NT2/D1 (cell line): ENCODE measurements around the gene GRIK1.
A peak's percentile ranks its signal among the peaks of the same experiment; 100 is the strongest.
"Not testable (repeated sequence)": the region's sequence is repeated elsewhere in the genome, so short reads cannot be mapped to it uniquely, and the experiment has no call there.

Experiments used
- DNase-seq: peaks from one replicate; pipeline ENCODE4 v3.0.0-alpha.2; 2011; ENCODE audit warnings: low read depth, low spot score
- H3K27me3 ChIP-seq: 2 replicates; pipeline ENCODE4 v1.6.0; 2011; ENCODE audit warnings: mild to moderate bottlenecking; ENCODE audit not compliant: insufficient read length, insufficient read depth
- H3K36me3 ChIP-seq: 2 replicates; pipeline ENCODE4 v1.6.1; 2011; ENCODE audit warnings: mild to moderate bottlenecking, low read length, mixed read lengths; ENCODE audit not compliant: insufficient read depth, insufficient read length
- H3K4me1 ChIP-seq: 2 replicates; pipeline ENCODE4 v1.5.1; 2011; ENCODE audit not compliant: insufficient read depth, insufficient read length
- H3K4me3 ChIP-seq: 2 replicates; pipeline ENCODE4 v1.5.1; 2011; ENCODE audit warnings: low read depth; ENCODE audit not compliant: insufficient read length
- H3K9ac ChIP-seq: 2 replicates; pipeline ENCODE4 v1.6.0; 2011; ENCODE audit warnings: low read depth; ENCODE audit not compliant: insufficient read length
- H3K9me3 ChIP-seq: 2 replicates; pipeline ENCODE4 v1.5.1; 2011; ENCODE audit warnings: mild to moderate bottlenecking, low read length; ENCODE audit not compliant: insufficient read depth
- SUZ12 ChIP-seq: IDR thresholded peaks from 2 replicates; pipeline ENCODE4 v1.6.1; 2011; ENCODE audit not compliant: insufficient read length, insufficient read depth; ENCODE audit errors: extremely low read depth
- YY1 ChIP-seq: IDR thresholded peaks from 2 replicates; pipeline ENCODE4 v1.6.1; 2011; ENCODE audit not compliant: insufficient read length, insufficient read depth
- ZNF274 ChIP-seq: IDR thresholded peaks from 2 replicates; pipeline ENCODE4 v1.6.1; 2011; ENCODE audit warnings: mild to moderate bottlenecking, low read depth, low read length

The GRIK1 gene

DNA sequence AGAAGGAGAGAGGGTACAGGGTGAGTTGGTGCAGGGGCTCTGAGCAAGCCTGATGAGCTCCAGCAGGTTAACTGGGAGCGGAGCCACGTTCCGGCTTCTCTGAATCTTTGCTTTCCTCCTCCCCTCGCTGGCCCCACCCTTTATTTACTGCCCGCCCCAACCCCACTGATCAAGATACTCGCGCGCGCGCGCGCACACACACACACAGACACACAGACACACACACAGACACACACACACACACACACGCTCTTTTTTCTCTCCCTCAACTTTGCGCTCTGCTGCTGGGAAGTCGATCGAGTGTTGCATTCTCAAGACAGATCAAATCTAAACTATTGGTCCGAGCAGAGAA lies at the start of gene GRIK1:
Gene GRIK1 (minus strand): TSS at position 73 of the 352 bp plus-strand sequence.
- H3K9ac ChIP-seq: peak within 1 kb of the TSS; percentile 78
- no peak for DNase-seq
- TF ChIP-seq YY1 (no peak), ZNF274 (no peak), SUZ12 (no peak)
- H3K4me3 ChIP-seq: peak within 1 kb of the TSS; percentile 77
- H3K27me3 ChIP-seq: peaks cover 63% of the 10 kb centered on the region
- H3K9me3 ChIP-seq: 0 out of 2 replicates have a peak, but pooled peaks cover 5% of the 10 kb centered on the region
- no peaks in the 10 kb centered on the region for H3K36me3 ChIP-seq
- no peaks in the 10 kb centered on the region for H3K4me1 ChIP-seq

DNA sequence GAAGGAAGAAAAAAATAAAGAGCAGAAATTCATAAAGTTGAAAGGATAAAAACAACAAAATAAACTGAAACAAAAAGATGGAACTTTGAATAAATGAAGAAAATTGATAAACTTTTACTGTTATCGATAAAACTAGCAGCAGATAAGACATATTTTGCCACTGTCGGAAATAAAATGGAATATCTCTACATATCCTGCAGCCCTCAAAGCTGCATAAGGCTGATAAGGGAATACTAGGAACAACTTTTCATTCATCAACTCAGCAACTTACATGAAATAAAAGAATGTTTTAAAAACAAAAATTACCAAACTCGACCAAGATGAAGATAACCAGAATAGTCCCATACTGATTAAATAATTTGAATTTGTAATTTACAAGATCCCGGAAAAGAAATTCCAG lies 48.0 kb upstream of the GRIK1 start:
- Histone ChIP-seq H3K9me3 (peaks cover 19% of the 10 kb centered on the region; the same call in 1 of the 2 replicates), H3K4me3 (no peak overlapping the region), H3K9ac (no peak overlapping the region), H3K27me3 (no peaks in the 10 kb centered on the region), H3K4me1 (no peaks in the 10 kb centered on the region), H3K36me3 (no peaks in the 10 kb centered on the region)
- no peak for DNase-seq
- TF ChIP-seq ZNF274: no peak
- no peak for TF ChIP-seq YY1
- TF ChIP-seq SUZ12: no peak

DNA sequence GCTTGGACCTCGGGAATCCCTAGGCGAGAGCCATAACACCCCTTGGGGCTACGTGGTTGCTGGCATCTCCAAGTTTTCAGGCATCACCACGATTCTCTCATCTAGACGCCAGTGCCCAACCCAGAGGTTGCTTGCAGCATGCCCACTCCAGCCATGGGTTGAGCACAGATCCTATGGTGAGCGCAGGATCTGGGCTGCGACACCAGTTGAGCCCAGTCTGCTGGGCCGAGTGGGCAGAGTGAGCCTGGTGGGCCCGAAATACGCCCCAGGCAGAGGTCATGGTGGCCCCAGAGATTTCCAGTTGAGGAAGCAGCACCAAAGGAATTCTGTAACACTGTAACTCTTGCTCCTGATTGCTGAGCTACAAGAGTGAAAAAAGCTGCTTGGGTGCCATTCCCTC lies 46.1 kb upstream of the GRIK1 start:
- Histone ChIP-seq H3K4me1 (no peaks in the 10 kb centered on the region), H3K27me3 (no peaks in the 10 kb centered on the region), H3K4me3 (no peak overlapping the region), H3K9me3 (peaks cover 19% of the 10 kb centered on the region; the same call in 1 of the 2 replicates), H3K36me3 (no peaks in the 10 kb centered on the region), H3K9ac (no peak overlapping the region)
- no peak for TF ChIP-seq YY1
- DNase-seq: no peak

DNA sequence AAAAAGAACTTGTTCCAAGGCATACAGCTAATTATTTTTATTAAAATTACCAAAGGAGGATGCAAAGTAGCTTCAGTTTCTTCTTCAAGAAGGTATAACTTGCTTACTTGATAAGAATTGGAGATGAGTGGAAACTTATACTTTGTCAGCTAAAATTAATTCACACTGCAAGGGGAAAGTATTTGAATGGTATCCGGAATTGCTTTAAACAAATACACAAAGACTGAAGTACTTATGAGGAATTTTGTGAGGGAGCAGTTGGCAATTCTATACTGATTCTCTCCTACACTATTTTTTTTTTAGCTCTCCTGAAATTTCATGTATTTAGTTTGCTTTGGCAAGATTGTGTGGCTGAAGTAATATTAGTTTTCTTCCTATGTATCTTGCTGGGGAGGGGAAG lies 39.2 kb upstream of the GRIK1 start:
- no peak for DNase-seq
- Histone ChIP-seq H3K27me3 (no peaks in the 10 kb centered on the region), H3K9ac (no peak overlapping the region), H3K9me3 (no peaks in the 10 kb centered on the region), H3K4me1 (no peaks in the 10 kb centered on the region), H3K36me3 (no peaks in the 10 kb centered on the region), H3K4me3 (no peak overlapping the region)
- TF ChIP-seq YY1 (no peak), ZNF274 (no peak), SUZ12 (no peak)

DNA sequence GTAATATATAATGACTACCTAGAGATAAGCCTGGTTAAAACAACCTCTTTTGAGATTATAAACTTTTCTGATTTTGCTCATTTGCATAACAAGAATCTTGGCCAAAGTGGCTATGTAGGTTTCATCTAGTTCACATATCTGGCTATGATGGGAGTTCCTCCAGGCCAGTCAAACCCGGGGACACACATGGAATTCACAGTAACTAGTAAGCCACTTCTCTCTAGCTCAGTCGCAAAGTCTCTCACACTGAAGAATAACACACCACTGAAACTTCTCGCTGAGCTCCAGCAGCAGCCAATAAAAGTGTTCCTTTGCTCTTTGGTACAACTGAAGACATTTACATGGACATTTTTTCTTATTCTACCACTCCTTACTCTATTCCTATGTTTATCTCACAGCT lies 36.0 kb upstream of the GRIK1 start:
- DNase-seq: no peak
- no peak for TF ChIP-seq SUZ12
- TF ChIP-seq YY1: no peak
- TF ChIP-seq ZNF274: no peak
- H3K27me3 ChIP-seq: no peaks in the 10 kb centered on the region
- H3K36me3 ChIP-seq: no peaks in the 10 kb centered on the region
- H3K4me1 ChIP-seq: no peaks in the 10 kb centered on the region
- H3K9ac ChIP-seq: no peak overlapping the region
- H3K4me3 ChIP-seq: no peak overlapping the region
- no peaks in the 10 kb centered on the region for H3K9me3 ChIP-seq

DNA sequence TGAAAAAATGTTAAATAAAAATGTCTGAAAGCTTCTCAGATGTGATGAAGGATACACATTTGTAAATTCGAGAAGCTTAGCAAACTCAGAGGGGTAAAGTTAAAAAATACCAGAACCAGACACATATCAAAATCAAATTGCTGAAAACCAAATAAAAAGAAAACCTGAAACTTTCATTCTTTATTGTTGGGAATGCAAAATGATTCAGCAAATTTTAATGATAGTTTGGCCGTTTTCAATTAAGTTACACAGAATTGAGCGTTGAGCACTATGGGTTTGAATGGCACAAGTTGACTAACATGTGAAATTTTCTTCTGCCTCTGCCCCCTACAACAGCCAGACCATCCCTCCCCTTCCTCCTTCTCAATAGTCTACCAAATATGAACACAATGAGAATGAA lies 33.5 kb upstream of the GRIK1 start:
- Histone ChIP-seq H3K9me3 (no peaks in the 10 kb centered on the region; the same call in 1 of the 2 replicates), H3K4me1 (no peaks in the 10 kb centered on the region)
- DNase-seq: no peak

DNA sequence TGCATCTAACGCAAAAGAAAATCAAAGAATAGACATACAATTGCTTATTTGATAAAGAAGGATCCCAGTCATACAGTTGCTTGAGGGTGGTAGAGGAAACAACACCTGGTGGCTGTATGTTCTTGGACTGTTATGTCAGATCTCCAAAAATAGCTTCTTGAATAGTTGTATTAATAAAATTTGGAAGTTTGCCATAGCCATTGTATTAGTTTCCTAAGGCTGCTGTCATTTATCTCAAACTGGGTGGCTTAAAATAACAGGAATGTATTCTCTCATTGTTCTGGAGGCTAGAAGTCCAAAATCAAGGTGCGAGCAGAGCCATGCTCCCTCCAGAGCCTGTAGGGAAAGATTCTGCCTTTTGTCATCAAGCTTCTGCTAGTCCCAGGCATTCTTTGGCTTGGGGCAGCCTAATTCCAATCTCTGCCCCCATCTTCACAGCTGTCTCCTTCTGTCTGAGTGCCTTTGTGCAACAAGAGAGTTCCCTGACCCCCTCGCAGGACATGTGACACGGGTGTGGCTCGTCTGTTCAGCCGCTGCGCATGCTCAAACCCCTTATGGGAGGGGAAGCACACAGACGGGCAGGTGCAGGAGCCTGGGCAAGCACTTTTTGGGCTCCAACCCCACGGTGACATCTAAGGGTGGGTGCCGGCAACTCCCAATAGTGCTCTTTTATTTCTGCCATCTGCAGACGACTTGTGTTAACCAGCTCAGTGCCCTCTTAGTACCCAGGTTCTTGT lies 21.7 kb upstream of the GRIK1 start:
- Histone ChIP-seq H3K9me3 (peaks cover 7% of the 10 kb centered on the region; the same call in 1 of the 2 replicates), H3K4me1 (no peaks in the 10 kb centered on the region), H3K9ac (no peak overlapping the region), H3K4me3 (no peak overlapping the region), H3K36me3 (no peaks in the 10 kb centered on the region), H3K27me3 (no peaks in the 10 kb centered on the region)
- DNase-seq: no peak
- no peak for TF ChIP-seq YY1
- no peak for TF ChIP-seq SUZ12

More for the DNA sequence above, 33.5 kb upstream of the GRIK1 start:
- no peak overlapping the region for H3K9ac ChIP-seq
- no peaks in the 10 kb centered on the region for H3K27me3 ChIP-seq
- TF ChIP-seq SUZ12: no peak
- no peak for TF ChIP-seq YY1
- TF ChIP-seq ZNF274: no peak
- H3K36me3 ChIP-seq: no peaks in the 10 kb centered on the region
- H3K4me3 ChIP-seq: no peak overlapping the region

DNA sequence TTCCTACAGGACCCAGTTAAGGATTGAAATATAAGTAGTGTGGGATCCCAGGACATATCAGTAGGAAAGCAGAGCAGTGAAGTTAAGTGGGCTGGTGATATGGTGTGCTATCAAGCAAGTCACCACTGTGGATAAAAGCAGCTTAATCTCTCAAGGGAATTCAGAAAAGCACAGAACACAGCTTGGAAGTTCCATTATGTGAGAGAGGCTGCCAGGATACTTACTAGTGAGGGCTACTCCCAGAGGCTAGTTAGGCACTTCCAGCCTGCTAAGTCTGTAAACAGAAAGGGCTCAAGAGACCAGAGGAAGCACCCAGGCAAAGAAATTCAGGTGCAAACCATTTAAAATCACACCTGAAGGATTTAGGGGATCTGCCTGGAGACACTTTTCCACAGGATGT lies 18.8 kb upstream of the GRIK1 start:
- Histone ChIP-seq H3K36me3 (no peaks in the 10 kb centered on the region), H3K4me3 (no peak overlapping the region), H3K9me3 (peaks cover 7% of the 10 kb centered on the region; the same call in 1 of the 2 replicates), H3K9ac (no peak overlapping the region), H3K4me1 (no peaks in the 10 kb centered on the region), H3K27me3 (no peaks in the 10 kb centered on the region)
- DNase-seq: no peak
- no peak for TF ChIP-seq SUZ12
- TF ChIP-seq ZNF274: no peak
- TF ChIP-seq YY1: no peak

DNA sequence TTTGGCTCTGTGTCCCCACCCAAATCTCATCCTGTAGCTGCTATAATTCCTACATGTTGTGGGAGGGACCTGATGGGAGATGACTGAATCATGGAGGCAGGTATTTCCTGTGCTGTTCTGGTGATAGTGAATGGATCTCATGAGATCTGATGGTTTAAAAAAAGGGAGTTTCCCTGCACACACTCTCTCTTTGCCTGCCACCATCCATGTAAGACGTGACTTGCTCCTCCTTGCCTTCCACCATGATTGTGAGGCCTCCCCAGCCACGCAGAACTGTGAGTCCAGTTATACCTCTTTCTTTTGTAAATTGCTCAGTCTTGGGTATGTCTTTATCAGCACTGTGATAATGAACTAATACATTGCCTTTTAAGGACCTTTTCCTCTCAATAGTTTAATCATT lies 18.2 kb upstream of the GRIK1 start:
- H3K9me3 ChIP-seq, H3K27me3 ChIP-seq, H3K36me3 ChIP-seq, H3K4me3 ChIP-seq, H3K9ac ChIP-seq, H3K4me1 ChIP-seq, DNase-seq: not testable (repeated sequence)
